Activated effector memory CD4-positive, alpha-beta T cell treated with Interleukin-2 at 50 U/mL for 16 hours (primary cell): Measurements from ENCODE around the gene LPCAT2.

Experiments
- DNase-seq: peaks from one replicate; pipeline ENCODE4 v3.0.0-alpha.2; 2020

Gene LPCAT2

GRCh38 chr16:55480228-55480655 is 28.6 kb upstream of the LPCAT2 start:
- no peak for DNase-seq

DNA sequence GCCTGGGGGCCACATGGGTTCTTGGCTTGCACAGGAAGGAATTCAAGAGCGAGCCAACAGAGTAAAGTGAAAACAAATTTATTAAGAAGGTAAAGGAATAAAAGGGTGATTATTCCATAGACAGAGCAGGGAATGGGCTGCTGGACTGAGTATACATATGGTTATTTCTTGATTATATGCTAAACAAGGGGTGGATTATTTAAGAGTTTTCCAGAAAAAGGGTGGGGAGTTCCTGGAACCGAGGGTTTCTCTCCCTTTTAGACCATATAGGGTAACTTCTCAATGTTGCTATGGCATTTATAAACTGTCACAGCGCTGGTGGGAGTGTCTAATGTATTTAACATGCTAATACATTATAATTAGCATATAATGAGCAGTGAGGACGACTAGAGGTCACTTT is 27.8 kb upstream of the LPCAT2 start:
- no peak for DNase-seq

DNA sequence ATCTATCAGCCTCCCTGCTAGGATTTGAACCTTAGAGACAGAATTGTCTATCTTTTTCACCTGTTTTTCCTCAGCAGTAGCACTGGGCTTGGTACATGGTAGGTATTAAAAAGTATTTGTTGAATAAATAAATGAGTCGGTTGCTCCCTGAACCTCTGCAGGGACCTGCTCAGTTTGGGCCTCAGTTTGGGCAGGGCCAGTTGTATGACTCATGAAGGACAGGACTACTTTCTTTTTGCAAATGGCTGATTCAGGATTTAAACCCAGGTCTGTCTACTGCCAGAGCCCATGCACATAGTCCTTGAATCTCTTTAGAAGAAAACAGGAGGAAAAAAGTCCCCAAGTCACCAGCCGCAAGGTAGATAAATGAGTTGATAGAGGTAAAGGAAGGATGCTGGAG is 26.8 kb upstream of the LPCAT2 start:
- no peak for DNase-seq

DNA sequence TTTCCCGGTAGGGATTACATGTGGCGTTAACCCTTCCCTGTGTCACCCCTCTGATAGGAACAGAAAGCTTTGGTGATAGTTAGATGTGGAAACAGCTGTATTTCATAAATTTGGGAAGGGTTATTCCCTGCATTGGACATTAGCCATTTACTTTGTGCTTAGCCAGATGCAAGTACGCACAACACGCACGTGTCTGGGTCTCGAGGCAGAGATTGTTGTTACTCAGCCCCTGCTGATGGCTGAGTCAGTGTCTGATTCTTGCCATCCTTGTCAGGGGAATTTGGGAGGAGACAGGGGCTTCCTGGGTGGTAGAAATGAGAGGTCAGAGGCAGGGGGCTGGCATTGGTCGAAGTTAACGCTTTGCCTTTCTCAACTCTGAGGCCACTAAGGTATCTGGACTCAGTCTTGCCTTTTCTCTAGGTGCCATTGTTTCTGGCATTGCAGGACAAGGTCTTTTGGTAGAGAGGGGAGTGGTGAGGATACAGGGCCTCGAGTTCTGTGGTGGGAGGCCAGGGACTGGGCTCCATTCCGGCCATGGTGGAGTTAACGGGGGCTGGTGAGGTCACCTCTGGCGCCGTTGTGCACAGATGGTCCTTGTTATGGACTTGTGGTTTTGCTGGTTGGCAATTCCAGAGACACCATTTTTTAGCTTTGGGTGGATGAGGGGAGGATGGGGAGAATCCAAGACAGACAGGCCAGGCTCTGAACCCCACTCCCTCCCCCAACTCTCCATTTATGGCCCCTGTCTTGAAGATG is 21.6 kb upstream of the LPCAT2 start:
- DNase-seq = no peak

- no peak for DNase-seq
Measured at GRCh38 chr16:55488306-55488705, 20.6 kb upstream of the LPCAT2 start.

GRCh38 chr16:55489119-55489955 is 19.5 kb upstream of the LPCAT2 start:
- no peak for DNase-seq

DNA sequence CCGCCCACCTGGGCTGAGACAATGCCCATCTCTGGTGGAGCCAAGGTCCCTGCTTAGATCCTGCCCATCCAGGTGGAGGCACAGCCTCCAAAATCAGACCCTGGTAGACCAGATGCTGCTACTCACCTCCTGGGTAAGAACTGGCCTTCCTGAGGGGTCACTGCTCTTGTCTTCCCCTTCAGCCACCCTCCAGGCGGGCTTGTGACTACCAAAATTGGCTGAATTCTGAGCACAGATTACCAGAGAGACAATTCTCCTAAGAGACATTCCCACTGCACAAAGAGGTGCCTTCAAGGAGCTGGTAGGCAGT is 19.0 kb upstream of the LPCAT2 start:
- no peak for DNase-seq

DNA sequence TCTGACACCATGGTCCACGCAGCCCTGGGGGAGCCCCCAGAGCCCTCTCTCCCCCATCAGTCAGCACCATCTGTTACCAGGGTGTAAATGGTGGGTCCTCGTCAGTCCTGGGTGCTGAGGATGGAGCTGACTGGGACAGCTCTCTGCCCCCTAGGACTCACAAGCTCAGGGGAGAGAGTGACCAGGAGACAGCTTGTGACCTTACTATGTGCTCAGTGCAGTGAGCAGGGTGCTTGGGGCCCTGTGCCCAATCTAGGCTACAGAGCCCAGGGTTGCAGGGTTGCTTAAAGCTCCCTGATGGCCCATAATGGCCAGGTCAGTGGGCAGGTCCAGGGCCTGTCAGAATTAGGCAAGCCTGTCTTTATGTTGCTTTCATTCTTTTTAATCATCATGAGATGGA is 18.6 kb upstream of the LPCAT2 start:
- no peak for DNase-seq

GRCh38 chr16:55491691-55492090 is 17.2 kb upstream of the LPCAT2 start:
- no peak for DNase-seq

DNA sequence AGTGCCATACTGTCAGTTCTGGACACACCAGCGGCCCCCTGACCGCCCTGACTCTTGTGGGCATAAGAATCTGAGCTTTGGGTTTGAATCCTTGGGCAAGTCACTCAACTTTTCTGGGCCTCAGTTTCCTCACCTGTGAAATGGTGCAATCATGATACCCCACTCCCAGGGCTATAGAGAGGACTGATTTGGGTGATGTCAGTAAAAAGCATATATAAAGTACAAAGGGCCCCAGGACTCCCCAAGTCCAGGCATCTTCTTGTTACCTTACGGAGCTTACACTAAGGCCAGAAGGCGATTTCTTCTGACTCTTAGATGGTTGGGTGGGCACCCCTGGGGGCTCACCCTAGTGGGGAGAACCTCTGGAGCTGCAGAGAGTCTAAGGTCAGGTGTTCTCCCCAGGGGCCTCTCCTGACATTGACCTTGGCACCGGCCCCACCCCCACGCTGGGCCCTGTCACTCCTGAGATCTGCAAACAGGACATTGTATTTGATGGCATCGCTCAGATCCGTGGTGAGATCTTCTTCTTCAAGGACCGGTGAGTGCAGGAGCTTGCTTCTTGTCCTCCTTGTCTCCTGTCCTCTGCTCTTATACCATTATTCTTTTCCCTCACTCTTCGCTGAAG is 16.0 kb upstream of the LPCAT2 start:
- no peak for DNase-seq

DNA sequence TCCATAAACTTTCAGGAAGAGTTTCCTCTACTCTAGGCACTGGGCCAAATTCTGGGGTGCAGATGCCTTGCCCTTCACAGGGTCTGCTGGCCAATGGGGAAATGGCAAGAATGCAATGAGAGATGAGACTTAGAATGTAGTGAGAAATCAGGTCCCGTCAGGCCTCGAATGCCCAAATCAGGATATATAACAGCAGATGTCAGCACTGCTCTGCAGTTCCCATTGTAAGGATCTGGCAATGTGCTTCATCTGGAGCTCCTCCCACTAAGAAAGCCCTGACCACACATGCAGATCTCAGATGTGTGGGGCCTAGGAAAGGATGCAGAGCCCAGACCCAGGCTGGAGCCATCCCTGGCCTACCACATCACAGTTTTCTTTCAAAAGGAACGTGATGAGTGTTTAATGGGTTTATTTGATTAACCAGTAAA is 13.9 kb upstream of the LPCAT2 start:
- no peak for DNase-seq

DNA sequence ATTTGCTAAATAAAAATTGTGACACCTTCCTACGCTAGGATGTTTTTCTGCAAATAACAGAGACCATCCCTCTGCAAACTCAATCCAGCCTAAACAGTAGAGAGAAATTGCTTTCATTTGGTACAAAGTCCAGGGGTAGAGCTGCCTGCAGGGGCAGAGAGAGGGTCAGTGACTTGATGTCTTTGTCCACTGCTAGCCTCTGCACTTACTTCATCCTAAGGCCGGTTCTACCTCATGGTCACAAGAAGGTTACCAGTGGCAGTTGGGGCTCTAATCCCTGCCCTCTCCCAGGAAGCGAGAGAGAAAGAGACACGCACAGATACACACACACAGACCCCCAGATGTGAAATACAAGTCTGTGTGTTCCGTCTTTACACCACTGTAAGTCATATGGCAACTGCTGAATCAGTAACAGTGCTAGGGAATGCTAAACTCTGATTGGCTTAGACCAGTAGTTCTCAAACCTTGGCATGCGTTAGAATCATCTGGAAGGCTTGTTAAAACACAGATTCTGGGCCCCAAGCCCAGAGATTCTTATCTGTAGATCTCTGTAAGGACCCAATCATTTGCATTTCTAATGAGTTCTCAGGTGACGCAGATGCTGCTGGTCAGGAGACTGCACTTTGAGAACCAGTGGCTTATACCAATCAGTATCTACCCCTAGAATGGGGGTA is 13.1 kb upstream of the LPCAT2 start:
- DNase-seq = no peak

DNA sequence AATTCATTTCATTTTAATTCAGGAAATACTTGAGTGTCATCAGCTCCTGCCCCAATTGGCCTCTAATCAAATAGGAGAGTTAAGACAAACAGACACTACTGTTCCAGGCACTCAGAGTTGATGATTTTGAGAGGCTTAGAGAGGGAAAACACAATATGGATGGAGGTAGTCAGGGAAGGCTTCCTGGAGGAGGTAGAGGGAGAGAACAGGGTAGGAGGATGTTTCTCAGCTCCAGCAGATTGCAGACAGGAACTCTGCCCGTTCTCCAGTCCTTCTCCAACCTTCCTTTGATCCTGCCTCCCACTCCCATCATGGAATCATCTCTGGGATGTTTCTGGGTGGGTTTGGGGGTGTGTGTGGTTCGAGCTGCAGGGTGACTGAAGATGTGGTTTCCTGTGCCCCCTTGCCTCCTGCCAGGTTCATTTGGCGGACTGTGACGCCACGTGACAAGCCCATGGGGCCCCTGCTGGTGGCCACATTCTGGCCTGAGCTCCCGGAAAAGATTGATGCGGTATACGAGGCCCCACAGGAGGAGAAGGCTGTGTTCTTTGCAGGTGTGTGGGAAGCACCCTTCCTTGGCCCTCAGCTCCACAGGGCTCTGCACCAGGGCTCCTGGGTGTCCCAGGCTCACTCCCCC is 12.2 kb upstream of the LPCAT2 start:
- no peak for DNase-seq

- no peak for DNase-seq
Measured at GRCh38 chr16:55497558-55497957, 11.3 kb upstream of the LPCAT2 start.

DNA sequence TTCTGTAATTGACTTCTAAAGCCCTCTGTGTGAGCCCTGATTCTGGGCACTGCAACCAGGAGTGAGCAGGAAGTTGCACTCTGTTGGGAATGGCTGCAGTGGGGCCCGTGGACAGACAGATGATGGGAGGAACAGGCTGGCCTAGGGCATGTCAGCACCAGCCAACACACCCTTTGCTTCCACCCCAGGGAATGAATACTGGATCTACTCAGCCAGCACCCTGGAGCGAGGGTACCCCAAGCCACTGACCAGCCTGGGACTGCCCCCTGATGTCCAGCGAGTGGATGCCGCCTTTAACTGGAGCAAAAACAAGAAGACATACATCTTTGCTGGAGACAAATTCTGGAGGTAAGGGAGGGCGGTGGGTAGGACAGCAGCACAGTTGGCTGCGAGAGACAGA is 10.8 kb upstream of the LPCAT2 start:
- DNase-seq = no peak

DNA sequence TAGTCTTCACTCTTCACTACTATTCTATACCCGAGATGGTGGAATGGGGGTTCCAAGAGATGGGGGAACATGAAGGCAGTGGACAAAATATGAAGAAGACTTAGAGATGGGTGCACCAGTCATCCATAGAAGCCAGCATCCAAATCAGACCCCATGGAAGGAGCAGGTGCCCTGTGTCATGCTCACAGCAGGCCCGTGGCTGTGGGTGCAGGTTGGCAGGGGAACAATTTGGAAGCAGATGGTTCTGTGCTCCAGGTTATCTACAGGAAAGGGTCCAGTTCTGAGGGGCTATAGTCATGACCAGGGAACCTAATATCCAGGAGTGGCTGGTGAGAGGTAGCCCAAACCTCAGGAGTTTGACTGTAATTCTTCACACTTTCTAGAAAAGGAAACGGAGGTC is 9.6 kb upstream of the LPCAT2 start:
- DNase-seq = no peak

DNA sequence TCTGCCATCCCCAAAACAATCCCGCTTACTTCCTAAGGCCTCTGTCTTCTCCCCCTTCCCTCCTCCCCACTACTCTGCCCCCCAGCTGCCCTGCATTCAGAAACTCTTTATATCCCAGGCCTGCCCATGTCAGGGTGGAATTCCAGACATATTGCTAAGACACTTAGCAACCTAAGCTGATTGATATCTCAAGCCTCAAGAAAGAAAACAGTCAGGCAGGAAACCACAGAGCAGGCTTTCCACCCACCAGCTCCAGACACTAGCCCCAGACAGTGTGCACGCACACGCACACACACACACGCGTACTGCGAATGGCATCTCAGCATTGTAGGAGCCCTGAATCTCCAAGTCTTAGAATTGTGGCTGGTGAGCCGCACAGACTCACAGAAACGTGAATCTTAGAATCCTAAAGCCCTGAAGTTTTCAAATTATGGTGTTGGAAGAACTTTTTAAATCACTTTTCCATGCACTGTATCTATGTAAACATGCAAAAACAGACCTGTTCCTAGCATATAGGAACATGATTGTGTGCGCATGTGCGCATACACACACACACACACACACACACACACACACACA is 8.8 kb upstream of the LPCAT2 start:
- DNase-seq = no peak

GRCh38 chr16:55500530-55501011 is 8.3 kb upstream of the LPCAT2 start:
- no peak for DNase-seq

DNA sequence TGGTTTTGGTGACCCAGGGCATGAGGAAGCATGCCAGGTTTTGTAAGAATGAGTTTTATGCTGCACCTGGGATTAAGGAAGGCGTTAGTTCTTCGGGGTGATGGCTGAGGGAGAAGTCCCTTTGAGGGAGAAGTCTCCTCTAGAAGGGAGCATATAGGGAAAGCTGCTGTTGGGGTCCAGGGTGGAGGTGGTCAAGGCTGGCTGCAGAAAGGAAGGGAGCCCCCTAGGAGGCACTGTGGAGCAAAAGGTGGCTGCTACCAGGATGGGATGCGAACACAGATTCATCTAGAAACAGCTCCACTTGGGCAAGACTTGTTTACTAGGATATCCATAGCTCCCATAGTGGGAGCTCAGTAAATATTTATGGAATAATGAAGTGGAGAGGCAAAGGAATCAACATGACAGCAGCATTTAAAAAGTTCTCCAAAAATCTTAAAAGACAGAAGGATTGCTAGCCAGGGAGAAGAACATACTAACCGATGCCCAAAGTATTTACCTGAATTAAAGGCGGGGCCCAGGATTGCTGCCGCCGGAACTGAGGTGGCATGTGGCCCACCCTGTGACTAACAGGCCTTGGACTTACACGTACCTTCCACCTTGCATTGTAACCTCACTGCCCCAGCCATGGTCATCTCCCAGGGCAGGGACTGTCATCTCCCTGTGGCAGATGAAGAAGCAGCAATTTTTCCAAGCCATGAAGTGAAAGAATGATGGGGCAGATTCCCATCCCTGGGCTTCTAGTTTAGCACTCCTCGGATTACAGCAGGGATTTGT is 7.1 kb upstream of the LPCAT2 start:
- no peak for DNase-seq

GRCh38 chr16:55502801-55503366 is 6.0 kb upstream of the LPCAT2 start:
- DNase-seq = no peak
